CD4-positive, alpha-beta T cell treated with Interleukin-6 at 100 ng/mL for 8 hours (primary cell): ENCODE measurements around the gene ZC3HAV1L.
"Not testable (repeated sequence)": the region's sequence is repeated elsewhere in the genome, so short reads cannot be mapped to it uniquely, and the experiment has no call there.

ENCODE experiments used
- DNase-seq: peaks from one replicate; pipeline ENCODE4 v3.0.0-alpha.2; 2020; ENCODE audit warnings: mixed read lengths, low spot score

Gene ZC3HAV1L

DNA sequence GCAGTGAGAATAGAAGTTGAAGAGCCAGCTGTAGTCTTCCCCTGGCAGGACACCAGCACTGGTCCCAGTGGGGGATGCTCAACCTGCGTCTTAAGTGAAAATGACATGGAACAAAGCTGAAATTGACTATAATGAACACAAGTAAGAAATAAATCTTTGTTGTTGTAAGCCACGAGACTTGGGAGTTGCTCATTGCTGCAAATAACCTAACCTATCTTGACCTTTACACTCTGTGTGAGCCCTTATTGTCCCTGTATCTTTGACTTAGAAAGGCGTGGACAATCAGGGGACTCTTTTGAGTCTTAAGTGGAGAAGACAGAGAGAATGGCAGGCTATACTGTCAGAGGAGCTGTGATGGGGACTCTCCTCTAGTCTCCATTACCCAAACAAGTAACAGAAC is 16.9 kb downstream of the ZC3HAV1L start:
- DNase-seq, result no peak

GRCh38 chr7:139016931-139017511 is 18.8 kb downstream of the ZC3HAV1L start:
- DNase-seq, result peak; percentile 70

DNA sequence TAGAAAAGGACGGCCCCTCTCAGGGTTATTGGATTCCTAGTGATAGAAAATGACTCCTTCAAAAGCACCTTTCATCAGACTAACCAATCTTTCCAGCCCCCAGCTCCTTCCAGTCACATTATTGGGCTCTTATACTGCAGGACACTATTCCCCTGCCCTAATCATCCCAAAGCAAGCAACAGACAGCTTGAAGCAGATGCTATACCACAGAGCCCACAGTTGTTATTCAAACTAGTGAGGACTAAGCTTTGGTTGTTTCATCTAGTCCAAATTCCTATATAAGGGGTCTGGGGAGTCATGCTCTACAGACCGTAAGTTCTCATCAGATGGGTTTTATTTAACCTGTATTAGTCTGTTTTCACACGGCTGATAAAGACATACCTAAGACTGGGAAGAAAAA is 24.5 kb downstream of the ZC3HAV1L start:
- DNase-seq, result no peak

DNA sequence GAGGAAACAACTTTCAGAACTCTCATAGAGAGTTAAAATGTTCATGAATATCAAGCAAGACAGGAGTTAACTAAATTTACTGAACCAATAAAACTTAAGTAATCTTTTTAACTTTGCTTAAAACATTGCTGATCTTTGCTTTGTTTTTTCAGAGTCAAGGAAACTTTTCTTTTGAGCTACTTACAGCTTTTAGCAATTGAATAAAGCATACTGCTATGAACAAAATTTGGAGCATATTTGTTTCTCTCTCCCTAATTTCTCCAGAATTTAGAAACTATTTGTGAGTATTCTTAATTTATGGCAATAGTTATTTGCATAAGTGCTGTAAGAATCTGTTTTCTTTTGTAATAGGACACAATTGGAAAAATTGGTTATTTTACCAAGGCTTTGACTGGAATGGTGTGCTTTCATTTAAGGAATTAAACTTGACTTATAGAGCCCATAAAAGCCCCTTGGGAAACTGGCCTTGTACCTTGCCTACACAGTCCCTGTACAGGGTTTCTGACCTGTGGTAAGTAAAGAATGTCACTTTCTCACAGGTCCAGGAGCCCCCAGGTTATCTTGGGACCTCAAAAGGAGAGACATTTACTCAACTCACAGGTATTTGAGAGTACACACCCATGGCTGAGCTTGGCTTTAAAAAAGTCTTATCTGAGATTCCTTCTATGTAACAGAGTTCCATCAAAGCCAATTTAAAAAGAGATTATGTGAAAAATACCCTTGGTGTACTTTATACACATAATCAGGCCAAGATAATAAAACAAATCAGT is 31.3 kb downstream of the ZC3HAV1L start:
- DNase-seq, result no peak

DNA sequence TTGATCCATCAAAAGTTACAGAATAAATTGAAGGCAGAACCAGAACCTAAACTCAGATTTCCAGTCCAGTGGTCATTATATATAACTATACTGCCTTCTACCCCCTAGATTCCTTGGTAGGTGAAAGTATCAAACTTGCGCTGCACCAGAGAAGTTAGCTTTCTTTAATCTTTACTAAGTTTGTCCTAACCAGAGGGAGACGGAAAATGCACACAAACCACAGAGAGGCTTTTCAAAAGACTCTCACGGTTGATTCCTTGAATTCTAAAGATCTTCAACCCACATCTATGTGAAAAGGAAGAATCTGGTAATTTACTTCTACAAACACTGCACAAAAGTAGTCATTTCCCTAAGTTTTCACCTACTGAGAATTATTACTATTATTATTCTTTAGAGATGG is 36.4 kb downstream of the ZC3HAV1L start:
- DNase-seq, result no peak

GRCh38 chr7:138992052-138992531 is 43.8 kb downstream of the ZC3HAV1L start:
- no peak for DNase-seq

GRCh38 chr7:138987686-138988085 is 48.2 kb downstream of the ZC3HAV1L start:
- DNase-seq, result no peak

DNA sequence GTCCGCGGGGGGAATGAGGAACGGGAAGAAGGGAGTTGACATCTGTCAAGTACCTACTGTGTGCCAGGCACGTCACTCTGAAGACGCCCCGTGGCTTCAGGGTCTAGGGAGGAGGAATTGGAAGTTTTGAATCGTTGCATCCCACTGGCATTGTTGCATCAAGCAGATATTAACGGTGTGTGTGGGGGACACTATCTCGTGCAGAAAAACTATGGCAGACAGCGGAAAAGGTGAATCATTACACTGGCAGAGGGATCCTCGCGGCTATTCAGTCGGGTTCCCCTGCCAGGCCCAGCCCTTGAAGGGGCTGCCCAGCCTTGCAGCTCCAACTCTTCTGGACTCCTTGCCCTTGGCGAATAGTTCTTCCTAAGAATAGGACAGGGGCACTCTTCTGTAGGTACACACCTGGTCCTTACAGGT is 53.6 kb downstream of the ZC3HAV1L start:
- no peak for DNase-seq

DNA sequence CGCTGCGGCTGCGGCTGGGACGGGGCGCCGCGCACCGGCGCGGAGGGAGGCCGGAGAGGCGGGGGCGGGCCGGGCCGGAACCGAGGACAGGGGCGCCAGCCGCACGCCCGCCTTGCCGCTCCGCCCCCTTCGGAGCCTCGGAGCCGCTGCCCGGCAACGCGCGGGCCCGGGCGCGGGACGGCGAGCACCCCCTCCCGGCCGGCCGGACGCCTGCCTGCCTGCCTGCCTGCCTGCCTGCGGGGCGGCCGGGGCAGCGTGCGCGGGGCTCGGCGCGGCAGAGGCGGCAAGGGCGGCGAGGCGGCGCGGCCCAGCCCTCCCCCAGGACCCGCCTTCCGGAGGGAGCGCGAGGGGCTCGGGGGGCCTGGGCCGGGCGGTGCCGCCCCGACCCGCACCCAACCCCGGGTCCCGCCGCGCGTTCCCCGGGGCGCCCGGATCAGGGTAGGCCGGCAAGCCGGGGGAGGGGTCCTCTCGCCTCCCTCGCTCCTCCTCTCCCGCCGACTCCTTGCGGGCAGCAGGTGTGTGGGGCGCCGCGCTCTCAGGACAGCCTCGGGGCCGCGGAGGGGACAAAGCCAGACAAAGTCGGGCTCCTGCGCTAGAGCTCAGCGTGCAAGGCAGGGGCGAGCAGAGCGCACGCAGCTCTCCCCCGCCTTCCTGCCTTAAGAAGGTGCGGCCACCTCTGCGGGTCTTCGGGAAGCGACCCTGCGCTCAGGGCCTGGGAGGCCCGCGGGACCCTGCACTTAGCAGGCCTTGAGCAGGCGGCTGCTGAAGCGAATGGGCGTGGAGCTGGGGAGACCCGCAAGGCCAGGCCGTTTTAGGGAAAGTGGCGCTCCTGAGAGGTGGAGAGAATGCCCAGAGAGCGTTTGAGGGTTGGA is 54.3 kb downstream of the ZC3HAV1L start, which contains the start of gene KIAA1549:
KIAA1549 (minus strand) TSS at position 58 of the 872 bp plus-strand sequence. CDS start 120 bp downstream, outside the sequence.
- peak; percentile 38 for DNase-seq

DNA sequence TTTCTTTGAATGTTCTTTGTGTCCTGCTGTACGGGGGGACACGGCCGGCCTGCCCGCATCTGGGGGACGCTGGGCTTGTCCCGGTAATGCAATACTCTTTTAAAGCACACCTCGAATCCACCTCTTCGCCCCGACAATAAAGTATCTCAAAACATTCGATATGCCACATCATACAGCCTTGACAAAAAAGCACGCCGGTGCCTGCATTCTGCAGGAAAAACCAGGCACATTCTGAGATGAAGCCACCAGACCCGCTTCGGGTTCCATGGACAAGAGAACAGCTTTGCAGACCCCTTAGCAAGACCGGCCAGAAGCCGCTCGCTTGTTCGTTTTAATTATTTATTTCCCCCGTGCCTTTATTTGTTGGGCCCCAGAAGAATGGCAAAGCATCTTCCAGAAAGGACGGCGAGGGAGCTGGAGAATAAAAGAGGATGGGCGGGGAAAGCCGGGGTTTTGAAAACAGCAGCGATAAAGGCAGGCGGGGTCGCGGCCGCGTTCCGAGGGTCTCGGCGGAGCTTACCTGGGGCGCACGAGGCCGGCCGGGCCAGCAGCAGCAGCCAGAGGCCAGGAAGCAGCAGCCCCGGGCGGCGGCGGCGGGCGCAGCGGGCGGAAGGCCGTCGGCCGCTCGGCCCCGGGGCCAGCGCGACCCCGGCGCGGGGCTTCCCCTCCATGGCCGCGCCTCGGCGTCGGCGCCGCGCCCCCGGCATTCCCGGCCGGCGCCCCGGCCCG is 55.1 kb downstream of the ZC3HAV1L start:
- no peak for DNase-seq

DNA sequence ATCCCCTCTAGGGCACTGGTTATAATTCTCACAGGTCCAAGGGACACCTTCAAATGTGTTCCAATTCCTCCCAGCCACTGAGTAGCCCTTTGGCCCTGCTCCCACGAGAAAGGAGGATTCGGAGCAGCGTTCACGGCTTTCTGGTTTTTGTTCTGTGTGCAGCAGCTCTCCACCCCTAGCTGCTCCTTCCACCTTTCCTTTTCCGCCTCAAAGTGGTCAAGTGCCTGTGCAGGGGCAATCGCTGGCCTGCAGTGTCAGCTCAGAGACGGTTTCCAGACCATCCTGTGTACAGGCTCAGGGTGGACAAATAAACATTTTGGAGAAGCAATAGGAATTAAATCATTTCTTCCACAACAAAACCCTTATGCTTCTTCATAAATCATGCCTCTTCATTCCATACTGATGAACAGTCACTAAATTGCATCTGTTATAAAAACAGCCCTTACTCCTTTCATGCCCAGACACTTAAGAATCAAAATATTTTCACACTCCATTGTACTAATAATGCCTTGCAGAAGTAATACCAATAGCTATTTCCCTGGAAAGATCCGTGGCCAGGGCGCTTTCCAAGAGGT is 55.8 kb downstream of the ZC3HAV1L start:
- no peak for DNase-seq

DNA sequence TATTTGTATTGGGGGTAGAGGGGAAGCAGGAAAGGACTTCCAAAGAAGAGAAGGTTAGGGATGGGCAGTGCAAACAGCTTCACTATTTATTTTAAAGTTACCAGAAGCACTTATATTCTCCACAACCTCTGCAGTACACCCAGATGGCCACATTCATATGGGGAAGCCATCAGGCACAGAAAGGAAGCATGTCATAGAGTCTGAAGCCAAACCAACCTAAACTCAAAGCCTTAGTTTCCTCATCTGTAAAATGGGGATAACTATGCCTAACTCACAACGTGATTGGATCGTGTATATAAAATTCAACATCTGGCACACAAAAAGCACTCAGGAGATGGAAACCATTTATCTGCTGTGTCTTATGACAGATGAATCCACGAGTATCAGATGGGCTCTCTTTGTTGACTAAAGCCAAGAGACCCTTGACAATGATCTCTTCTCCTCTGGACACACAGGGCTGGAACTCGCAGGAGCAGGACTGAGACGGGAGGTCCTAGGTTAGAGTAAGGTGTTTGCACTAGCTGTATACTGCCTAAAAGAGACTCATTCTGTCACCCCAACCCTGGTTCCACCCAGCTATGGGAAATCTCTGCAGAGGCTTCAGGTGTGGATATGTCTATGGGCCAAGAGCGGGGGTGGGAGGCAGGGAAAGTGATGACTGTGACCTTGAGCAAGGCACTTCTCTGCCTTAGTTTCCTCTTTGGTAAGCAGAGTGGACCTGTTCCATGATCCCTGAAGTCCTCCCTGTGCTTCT is 56.4 kb downstream of the ZC3HAV1L start:
- DNase-seq, result no peak

- DNase-seq, result no peak
Measured at GRCh38 chr7:138978541-138979184, 57.2 kb downstream of the ZC3HAV1L start.

DNA sequence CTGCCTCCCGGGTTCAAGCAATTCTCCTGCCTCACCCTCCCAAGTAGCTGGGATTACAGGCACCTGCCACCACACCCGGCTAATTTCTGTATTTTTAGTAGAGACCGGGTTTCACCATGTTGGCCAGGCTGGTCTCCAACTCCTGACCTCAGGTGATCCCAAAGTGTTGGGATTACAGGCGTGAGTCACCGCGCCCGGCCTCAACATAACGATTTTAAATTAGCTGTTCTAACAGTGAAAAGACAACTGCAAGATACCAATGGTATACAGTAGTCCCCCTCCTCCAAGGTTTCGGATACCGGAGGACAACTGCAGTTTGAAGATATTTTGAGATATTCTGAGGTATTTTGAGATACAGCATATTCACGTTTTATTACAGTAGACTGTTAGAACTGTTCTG is 59.7 kb downstream of the ZC3HAV1L start:
- not testable (repeated sequence) for DNase-seq
